SK-N-SH (cell line): Measurements from ENCODE around the gene EME2. TPM values are rescaled to one million over a fixed set of nuclear protein-coding genes. Genes with fewer than 3 reads are reported as not detected.

Experiments used
- CTCF ChIA-PET: fragments of 300-600, 350-600 bp; formaldehyde crosslinking; extraction: SDS; loops from one replicate; lab custom pipeline; 2021; lab: Yijun Ruan, JAX
- POLR2A ChIA-PET: fragments of 350-600 bp; sonication (Branson Sonifier 250); formaldehyde crosslinking; extraction: SDS; loops from one replicate; lab custom pipeline; 2020; ENCODE audit warnings: antibody characterized with exemption, inconsistent platforms; lab: Yijun Ruan, JAX
- DNase-seq: peaks from one replicate; pipeline ENCODE4 v3.0.0; 2012
- H2AFZ ChIP-seq: fragments of 200-600 bp; sonication (generic); 2 replicates; pipeline ENCODE4 v1.8.1; 2016; ENCODE audit warnings: antibody characterized with exemption, mild to moderate bottlenecking, low read depth
- H3F3A ChIP-seq: fragments of 200-600 bp; sonication (generic); replicated peaks from 2 replicates; pipeline ENCODE3; 2016; ENCODE audit warnings: antibody characterized with exemption, mild to moderate bottlenecking; ENCODE audit not compliant: insufficient read depth
- H3K27ac ChIP-seq, 2 experiments: fragments of 200-500 bp in 1 of 2; fragments of 200-600 bp in 1 of 2; sonication (Bioruptor generic) in 1 of 2; sonication (generic), shearing (Covaris generic) in 1 of 2; 2 replicates each; pipeline versions ENCODE4 v1.5.1 to v1.6.1; 2014 to 2016; ENCODE audit warnings: low read depth in 2 of 2, inconsistent platforms in 1 of 2, low read length in 1 of 2, mild to moderate bottlenecking in 1 of 2, mixed read lengths in 1 of 2
- H3K27me3 ChIP-seq: fragments of 200-600 bp; sonication (generic), shearing (Covaris generic); 2 replicates; pipeline ENCODE4 v1.6.1; 2016; ENCODE audit warnings: mixed run types; ENCODE audit not compliant: insufficient read depth
- H3K36me3 ChIP-seq, 2 experiments: fragments of 200-500 bp in 1 of 2; fragments of 200-600 bp in 1 of 2; sonication (Bioruptor generic) in 1 of 2; sonication (generic) in 1 of 2; replicated peaks in 1 of 2; 2 replicates each; pipeline versions ENCODE3 to v1.5.1; 2014 to 2016; ENCODE audit warnings: low read length in 1 of 2, mild to moderate bottlenecking in 1 of 2; ENCODE audit not compliant: insufficient read depth in 2 of 2, control insufficient read depth in 1 of 2
- H3K4me1 ChIP-seq, 2 experiments: fragments of 200-500 bp in 1 of 2; fragments of 200-600 bp in 1 of 2; sonication (Bioruptor generic) in 1 of 2; sonication (generic), shearing (Covaris generic) in 1 of 2; 2 replicates each; pipeline versions ENCODE4 v1.5.1 to v1.6.1; 2014 to 2016; ENCODE audit warnings: low read depth in 1 of 2, low read length in 1 of 2, mixed run types in 1 of 2; ENCODE audit not compliant: insufficient read depth in 2 of 2, control insufficient read depth in 1 of 2
- H3K4me2 ChIP-seq: fragments of 200-600 bp; sonication (generic), shearing (Covaris generic); 2 replicates; pipeline ENCODE4 v1.6.1; 2017; ENCODE audit warnings: mixed run types
- H3K4me3 ChIP-seq, 2 experiments: fragments of 200-500 bp in 1 of 2; fragments of 200-600 bp in 1 of 2; sonication (Bioruptor generic) in 1 of 2; sonication (generic), shearing (Covaris generic) in 1 of 2; 2 replicates each; pipeline versions ENCODE4 v1.5.1 to v1.8.1; 2014 to 2016; ENCODE audit warnings: low read depth in 2 of 2, inconsistent platforms in 1 of 2, low read length in 1 of 2, mild to moderate bottlenecking in 1 of 2, mixed read lengths in 1 of 2, moderate library complexity in 1 of 2
- H3K79me2 ChIP-seq: fragments of 200-600 bp; sonication (generic); 2 replicates; pipeline ENCODE4 v1.8.1; 2017; ENCODE audit warnings: mild to moderate bottlenecking; ENCODE audit not compliant: insufficient read depth
- H3K9ac ChIP-seq: fragments of 200-600 bp; sonication (generic); 2 replicates; pipeline ENCODE4 v1.6.1; 2017; ENCODE audit warnings: mixed run types
- H3K9me2 ChIP-seq: fragments of 200-600 bp; sonication (generic); 2 replicates; pipeline ENCODE4 v1.6.1; 2017; ENCODE audit warnings: mixed run types
- H3K9me3 ChIP-seq: fragments of 200-600 bp; sonication (generic); 2 replicates; pipeline ENCODE4 v1.6.1; 2017; ENCODE audit warnings: mixed run types, mild to moderate bottlenecking, moderate library complexity
- H4K20me1 ChIP-seq: fragments of 200-600 bp; sonication (generic); 2 replicates; pipeline ENCODE4 v1.6.1; 2017; ENCODE audit warnings: mild to moderate bottlenecking, mixed run types; ENCODE audit not compliant: insufficient read depth
- ELF1 ChIP-seq: IDR thresholded peaks from 2 replicates; pipeline ENCODE4 v1.4.0; 2012
- EZH2phosphoT487 ChIP-seq: fragments of 200-600 bp; sonication (generic); IDR thresholded peaks from 2 replicates; pipeline ENCODE4 v1.6.1; 2017; ENCODE audit warnings: low read depth, mixed run types, mild to moderate bottlenecking, antibody characterized with exemption, moderate library complexity, borderline replicate concordance
- FOSL2 ChIP-seq: IDR thresholded peaks from 2 replicates; pipeline ENCODE4 v1.4.0; 2012; ENCODE audit warnings: low read depth, mild to moderate bottlenecking, moderate library complexity, borderline replicate concordance
- FOXJ3 ChIP-seq: sonication (generic); formaldehyde crosslinking; IDR thresholded peaks from 2 replicates; pipeline ENCODE4 v1.5.1; 2020; ENCODE audit warnings: mild to moderate bottlenecking, missing genetic modification reagents
- FOXM1 ChIP-seq: IDR thresholded peaks from 2 replicates; pipeline ENCODE4 v1.4.0; 2012; ENCODE audit warnings: low read depth, mild to moderate bottlenecking
- GABPA ChIP-seq: IDR thresholded peaks from 2 replicates; pipeline ENCODE4 v1.4.0; 2012; ENCODE audit warnings: low read depth, mild to moderate bottlenecking
- POLR2AphosphoS5 ChIP-seq: IDR thresholded peaks from 2 replicates; pipeline ENCODE4 v1.6.1; 2012; ENCODE audit warnings: low read depth, low read length
- RAD21 ChIP-seq: IDR thresholded peaks from 2 replicates; pipeline ENCODE4 v1.6.1; 2012; ENCODE audit warnings: mild to moderate bottlenecking, low read length
- RFX5 ChIP-seq: IDR thresholded peaks from 2 replicates; pipeline ENCODE4 v1.6.1; 2012; ENCODE audit warnings: mild to moderate bottlenecking, improper control_type of control experiment, low read length
- RXRA ChIP-seq: IDR thresholded peaks from 2 replicates; pipeline ENCODE4 v1.4.0; 2012; ENCODE audit warnings: low read depth, mild to moderate bottlenecking, borderline replicate concordance
- SIN3A ChIP-seq: IDR thresholded peaks from 2 replicates; pipeline ENCODE4 v1.6.1; 2012; ENCODE audit warnings: low read depth, mild to moderate bottlenecking, low read length, moderate library complexity, borderline replicate concordance
- USF1 ChIP-seq: IDR thresholded peaks from 2 replicates; pipeline ENCODE4 v1.4.0; 2012; ENCODE audit warnings: low read depth, borderline replicate concordance
- YY1 ChIP-seq: IDR thresholded peaks from 2 replicates; pipeline ENCODE4 v1.4.0; 2012; ENCODE audit warnings: low read depth, mild to moderate bottlenecking
- WGBS: methylation state at CpG from one replicate; pipeline ENCODE4 v1.1.6; 2017; ENCODE audit warnings: low lambda C conversion rate; 5-methylcytosine and 5-hydroxymethylcytosine counted together
- polyA plus RNA-seq, 3 experiments: library from polyadenylated mRNA; depleted of rRNA; stranded (reverse); fragments of >200 nt; gene quantifications; 2 replicates each; pipeline ENCODE4 v1.2.3, GENCODE V29; 2012
- TF ChIP-seq, protein P1 (sequence below): fragments of 150-350 bp; IDR thresholded peaks from 2 replicates; pipeline ENCODE4 v1.6.1; 2016; ENCODE audit warnings: mild to moderate bottlenecking, low read depth, low read length

EME2 gene
- polyA plus RNA-seq, 1 of the 3 experiments (the other 2 are of a cell fraction): 10.1 TPM

DNA sequence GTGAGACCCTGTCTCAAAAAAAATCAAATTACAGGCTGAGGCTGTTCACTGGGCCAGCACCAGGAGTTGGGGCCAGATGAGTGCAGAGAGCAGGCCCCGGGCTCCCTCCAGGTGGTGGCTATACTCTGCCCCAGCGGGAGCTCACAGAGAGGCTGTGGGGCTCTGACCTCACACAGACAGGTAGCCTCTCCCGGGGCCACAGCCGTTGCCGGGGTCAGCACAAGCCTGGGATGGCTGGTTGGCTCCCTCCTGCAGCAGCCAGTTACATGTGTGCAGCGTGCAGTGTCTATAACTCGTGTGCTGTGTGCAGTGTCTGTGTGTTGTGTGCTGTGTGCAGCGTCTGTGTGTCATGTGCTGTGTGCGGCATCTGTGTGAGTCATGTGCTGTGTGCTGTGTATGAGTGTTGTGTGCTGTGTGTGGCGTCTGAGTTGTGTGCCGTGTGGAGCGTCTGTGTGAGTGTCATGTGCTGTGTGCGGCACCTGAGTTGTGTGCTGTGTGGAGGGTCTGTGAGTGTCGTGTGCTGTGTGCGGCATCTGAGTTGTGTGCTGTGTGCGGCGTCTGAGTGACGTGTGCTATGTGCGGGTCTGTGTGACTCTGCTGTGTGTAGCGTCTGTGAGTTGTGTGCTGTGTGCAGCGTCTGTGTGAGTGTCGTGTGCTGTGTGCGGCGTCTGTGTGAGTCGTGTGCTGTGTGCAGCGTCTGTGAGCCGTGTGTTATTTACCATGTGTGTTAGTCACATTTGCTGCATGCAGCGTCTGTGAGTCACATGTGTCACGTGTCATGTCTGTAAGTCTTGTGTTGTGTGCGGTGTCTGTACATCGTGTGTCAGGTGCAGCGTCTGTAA lies 45.7 kb upstream of the EME2 start (continued):
- TF ChIP-seq USF1: no peak
- no peak for TF ChIP-seq ELF1
- TF ChIP-seq RXRA: no peak
- TF ChIP-seq POLR2AphosphoS5: no peak
- TF ChIP-seq YY1: no peak
- no peak for TF ChIP-seq RAD21
- TF ChIP-seq GABPA: no peak
- no peak for TF ChIP-seq SIN3A
- TF ChIP-seq FOSL2: no peak
- TF ChIP-seq, protein P1, sequence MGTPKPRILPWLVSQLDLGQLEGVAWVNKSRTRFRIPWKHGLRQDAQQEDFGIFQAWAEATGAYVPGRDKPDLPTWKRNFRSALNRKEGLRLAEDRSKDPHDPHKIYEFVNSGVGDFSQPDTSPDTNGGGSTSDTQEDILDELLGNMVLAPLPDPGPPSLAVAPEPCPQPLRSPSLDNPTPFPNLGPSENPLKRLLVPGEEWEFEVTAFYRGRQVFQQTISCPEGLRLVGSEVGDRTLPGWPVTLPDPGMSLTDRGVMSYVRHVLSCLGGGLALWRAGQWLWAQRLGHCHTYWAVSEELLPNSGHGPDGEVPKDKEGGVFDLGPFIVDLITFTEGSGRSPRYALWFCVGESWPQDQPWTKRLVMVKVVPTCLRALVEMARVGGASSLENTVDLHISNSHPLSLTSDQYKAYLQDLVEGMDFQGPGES: no peak
- TF ChIP-seq FOXJ3 (CRISPR knock-in tag): no peak
- TF ChIP-seq FOXM1: no peak
- TF ChIP-seq RFX5: no peak

- POLR2A ChIA-PET: interaction anchor here (1.1 kb wide), 1 partner anchor 21 kb away, joined by 3 read pairs; the partner anchor contains the start of gene MAPK8IP3
- H3F3A ChIP-seq: no peaks in the 10 kb centered on the region
- no peak overlapping the region for H3K4me2 ChIP-seq
- no peak for DNase-seq
- no peak for TF ChIP-seq USF1
- no peak for TF ChIP-seq EZH2phosphoT487
- TF ChIP-seq SIN3A: no peak
- no peak for TF ChIP-seq GABPA
- no peak for TF ChIP-seq ELF1
- TF ChIP-seq, all 33 proteins: peak for 0
- H3K27me3 ChIP-seq: no peaks in the 10 kb centered on the region
- H3K9me3 ChIP-seq: no peaks in the 10 kb centered on the region
- H3K4me1 ChIP-seq: peaks cover 0 to 6% of the 10 kb centered on the region in 2 experiments; a peak in 3 of 4 replicates
- CTCF ChIA-PET: no interaction called here
- H3K36me3 ChIP-seq: peaks cover 0 to 15% of the 10 kb centered on the region in 2 experiments
- no peak overlapping the region for H3K4me3 ChIP-seq
- H4K20me1 ChIP-seq: peaks cover 5% of the 10 kb centered on the region
- H3K27ac ChIP-seq: no peak overlapping the region
- no peak overlapping the region for H2AFZ ChIP-seq
- H3K9ac ChIP-seq: no peak overlapping the region
- no peaks in the 10 kb centered on the region for H3K9me2 ChIP-seq
- H3K79me2 ChIP-seq: peaks cover 35% of the 10 kb centered on the region
- WGBS: 97% methylated on average over 11 of the region's 37 CpGs
Observed at GRCh38 chr16:1727651-1728624, 44.7 kb upstream of the EME2 start.
